OCI-LY7 (cell line): ENCODE measurements around the gene MTF1.

Experiments
- EZH2phosphoT487 ChIP-seq: fragments of 200-600 bp; sonication (generic); IDR thresholded peaks from 2 replicates; pipeline ENCODE4 v1.6.1; 2018; ENCODE audit warnings: low read depth, borderline replicate concordance, mild to moderate bottlenecking, mixed run types, antibody characterized with exemption, low read length, moderate library complexity, mixed read lengths
- TF ChIP-seq, protein P1 (sequence below): fragments of 200-600 bp; sonication (generic); conservative IDR thresholded peaks from 2 replicates; pipeline ENCODE4 v1.5.1; 2014; ENCODE audit warnings: mild to moderate bottlenecking, antibody characterized with exemption, low read length, moderate library complexity, mixed read lengths

GRCh38 chr1:37764414-37764825 is 95.0 kb downstream of the MTF1 start:
- TF ChIP-seq, protein P1, sequence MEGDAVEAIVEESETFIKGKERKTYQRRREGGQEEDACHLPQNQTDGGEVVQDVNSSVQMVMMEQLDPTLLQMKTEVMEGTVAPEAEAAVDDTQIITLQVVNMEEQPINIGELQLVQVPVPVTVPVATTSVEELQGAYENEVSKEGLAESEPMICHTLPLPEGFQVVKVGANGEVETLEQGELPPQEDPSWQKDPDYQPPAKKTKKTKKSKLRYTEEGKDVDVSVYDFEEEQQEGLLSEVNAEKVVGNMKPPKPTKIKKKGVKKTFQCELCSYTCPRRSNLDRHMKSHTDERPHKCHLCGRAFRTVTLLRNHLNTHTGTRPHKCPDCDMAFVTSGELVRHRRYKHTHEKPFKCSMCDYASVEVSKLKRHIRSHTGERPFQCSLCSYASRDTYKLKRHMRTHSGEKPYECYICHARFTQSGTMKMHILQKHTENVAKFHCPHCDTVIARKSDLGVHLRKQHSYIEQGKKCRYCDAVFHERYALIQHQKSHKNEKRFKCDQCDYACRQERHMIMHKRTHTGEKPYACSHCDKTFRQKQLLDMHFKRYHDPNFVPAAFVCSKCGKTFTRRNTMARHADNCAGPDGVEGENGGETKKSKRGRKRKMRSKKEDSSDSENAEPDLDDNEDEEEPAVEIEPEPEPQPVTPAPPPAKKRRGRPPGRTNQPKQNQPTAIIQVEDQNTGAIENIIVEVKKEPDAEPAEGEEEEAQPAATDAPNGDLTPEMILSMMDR: no peak
- no peak for TF ChIP-seq EZH2phosphoT487
